GM12878 (cell line): Measurements from ENCODE around the gene PLAC9. TPM values are rescaled to one million over a fixed set of nuclear protein-coding genes. Genes with fewer than 3 reads are reported as not detected.

Source experiments
- ATAC-seq: fragments of 200-7000 bp; cut with Tn5 transposase; 3 replicates; pipeline ENCODE4 v1.9.1; 2020; ENCODE audit warnings: mild to moderate bottlenecking, moderate library complexity
- BruUV-seq: library from RNA; stranded (reverse); fragments of 400-500 nt; replicated peaks from 2 replicates; lab custom pipeline; 2021; lab: Mats Ljungman, UMichigan
- CTCF ChIA-PET: fragments of 300-600 bp; sonication (Branson Sonifier 250); formaldehyde crosslinking; extraction: SDS; loops from one replicate; lab custom pipeline; 2021; ENCODE audit warnings: inconsistent platforms; lab: Yijun Ruan, JAX
- POLR2A ChIA-PET: fragments of 350-600 bp; formaldehyde crosslinking; extraction: SDS; loops from one replicate; lab custom pipeline; 2021; ENCODE audit warnings: inconsistent platforms; lab: Charles Lee
- RAD21 ChIA-PET: fragments of 300-600 bp; sonication (Branson Sonifier 250); formaldehyde crosslinking; loops from one replicate; lab custom pipeline; 2023; ENCODE audit warnings: antibody characterized with exemption; ENCODE audit not compliant: unreplicated experiment; lab: Charles Lee
- SMC1A ChIA-PET: fragments of 300-600 bp; sonication (Branson Sonifier 250); formaldehyde crosslinking; loops from one replicate; lab custom pipeline; 2023; ENCODE audit not compliant: unreplicated experiment, uncharacterized antibody; lab: Charles Lee
- DNase-seq: peaks from one replicate; pipeline ENCODE4 v3.0.0-alpha.2; 2011; ENCODE audit warnings: low read depth, low spot score
- FAIRE-seq: peaks from 3 replicates; lab custom pipeline; 2011; peaks lifted over from hg19 to GRCh38; lab: Jason Lieb, UNC
- H2AFZ ChIP-seq: 2 replicates; pipeline ENCODE4 v1.6.0; 2011; ENCODE audit warnings: low read depth, low read length, control low read depth; ENCODE audit not compliant: control insufficient read depth
- H3K27ac ChIP-seq: 2 replicates; pipeline ENCODE4 v1.5.1; 2011; ENCODE audit warnings: control low read depth; ENCODE audit not compliant: control insufficient read depth, insufficient read depth
- H3K27me3 ChIP-seq, 2 experiments: replicated peaks in 1 of 2; 2 replicates each; pipeline versions ENCODE4 v1.6.0 to v1.6.1; 2011; ENCODE audit warnings: low read length in 1 of 2; ENCODE audit not compliant: control insufficient read depth in 2 of 2, insufficient read depth in 2 of 2
- H3K36me3 ChIP-seq, 2 experiments: 2 replicates each; pipeline ENCODE4 v1.5.1; 2011; ENCODE audit warnings: low read length in 1 of 2; ENCODE audit not compliant: control insufficient read depth in 2 of 2, insufficient read depth in 2 of 2
- H3K4me1 ChIP-seq: 2 replicates; pipeline ENCODE4 v1.6.1; 2011; ENCODE audit warnings: mild to moderate bottlenecking, low read length, moderate library complexity, mixed read lengths; ENCODE audit not compliant: control insufficient read depth, insufficient read depth
- H3K4me2 ChIP-seq: 2 replicates; pipeline ENCODE4 v1.6.0; 2011; ENCODE audit warnings: control low read depth; ENCODE audit not compliant: control insufficient read depth, insufficient read depth
- H3K4me3 ChIP-seq: fragments of 200-600 bp; sonication (generic); 2 replicates; pipeline ENCODE4 v1.5.1; 2016
- H3K79me2 ChIP-seq: 2 replicates; pipeline ENCODE4 v1.6.0; 2011; ENCODE audit warnings: low read length; ENCODE audit not compliant: control insufficient read depth, insufficient read depth
- H3K9ac ChIP-seq: 2 replicates; pipeline ENCODE4 v1.8.0; 2011; ENCODE audit warnings: low read length, control low read depth, mixed read lengths; ENCODE audit not compliant: control insufficient read depth, insufficient read depth
- H3K9me3 ChIP-seq: replicated peaks from 3 replicates; pipeline ENCODE4 v1.5.1; 2011; ENCODE audit warnings: mild to moderate bottlenecking, low read length; ENCODE audit not compliant: control insufficient read depth, insufficient read depth
- H4K20me1 ChIP-seq: 2 replicates; pipeline ENCODE4 v1.6.0; 2011; ENCODE audit not compliant: control insufficient read depth, insufficient read depth
- BMI1 ChIP-seq: fragments of 450-650 bp; IDR thresholded peaks from 2 replicates; pipeline ENCODE4 v1.6.1; 2016; ENCODE audit warnings: mild to moderate bottlenecking, moderate library complexity, borderline replicate concordance
- GABPA ChIP-seq: IDR thresholded peaks from 2 replicates; pipeline ENCODE4 v1.6.1; 2014; ENCODE audit warnings: antibody characterized with exemption, low read depth, mild to moderate bottlenecking, inconsistent platforms
- HDGF ChIP-seq: fragments of 450-650 bp; IDR thresholded peaks from 2 replicates; pipeline ENCODE4 v1.6.1; 2016; ENCODE audit warnings: antibody characterized with exemption
- IRF4 ChIP-seq: IDR thresholded peaks from 2 replicates; pipeline ENCODE4 v1.6.1; 2011; ENCODE audit warnings: low read depth, low read length
- RB1 ChIP-seq: fragments of 450-650 bp; formaldehyde crosslinking; IDR thresholded peaks from 2 replicates; pipeline ENCODE4 v1.6.1; 2017; ENCODE audit warnings: mild to moderate bottlenecking, borderline replicate concordance
- SPI1 ChIP-seq: IDR thresholded peaks from 2 replicates; pipeline ENCODE4 v1.6.1; 2011; ENCODE audit warnings: low read depth, mild to moderate bottlenecking, low read length, moderate library complexity, borderline replicate concordance; ENCODE audit not compliant: insufficient read depth
- WGBS: methylation state at CpG from one replicate; pipeline ENCODE4 v1.1.6; 2016; ENCODE audit warnings: low lambda C conversion rate; ENCODE audit not compliant: insufficient replicate concordance, insufficient coverage; ENCODE audit errors: missing lambda C conversion rate; 5-methylcytosine and 5-hydroxymethylcytosine counted together
- in situ Hi-C: fragments of 300-500 bp; cut with MboI; formaldehyde crosslinking; loops from 9 replicates; pipeline ENCODE4 v1.14.3; 2018; ENCODE audit warnings: mixed read lengths
- intact Hi-C: fragments of 100-400 bp; cut with micrococcal nuclease; formaldehyde crosslinking; loops from one replicate; pipeline ENCODE4 v1.14.2; 2022; ENCODE audit not compliant: unreplicated experiment
- polyA plus RNA-seq, 11 experiments: library from polyadenylated mRNA; depleted of rRNA in 4 of 11; unstranded in 6 of 11; stranded (reverse) in 5 of 11; fragments of >200 nt; fragmentation: Nextera tagmentation in 4 of 11; fragmentation: Illumina TruSeq in 1 of 11; extraction: Ambion mirVana in 4 of 11; extraction: Trizol in 1 of 11; gene quantifications; 1 replicate in 1 of 11; 2 replicates in 10 of 11; pipeline versions ENCODE4 v1.2.1 to v1.2.3, GENCODE V29; 2011 to 2016; ENCODE audit warnings: inconsistent platforms in 2 of 11, missing spikeins in 2 of 11, low read depth in 1 of 11
- total RNA-seq, 4 experiments: library from RNA; depleted of rRNA in 3 of 4; stranded (reverse); fragments of >200 nt in 3 of 4; fragmentation: Illumina TruSeq in 1 of 4; extraction: Trizol in 1 of 4; gene quantifications; 2 replicates each; pipeline versions ENCODE4 v1.2.1 to v1.2.3, GENCODE V29; 2013 to 2021
- TF ChIP-seq, protein P1 (sequence below): fragments of 450-650 bp; IDR thresholded peaks from 2 replicates; pipeline ENCODE4 v1.6.1; 2017; ENCODE audit warnings: borderline replicate concordance
- TF ChIP-seq, protein P2 (sequence below): fragments of 450-650 bp; IDR thresholded peaks from 2 replicates; pipeline ENCODE4 v1.6.1; 2017; ENCODE audit warnings: antibody characterized with exemption, mild to moderate bottlenecking, moderate library complexity

Gene PLAC9
- total and polyA plus RNA-seq, 10 of the 15 experiments (the other 5 are each of a cell fraction or from before 2014, with no cell fraction given), result not detected

DNA sequence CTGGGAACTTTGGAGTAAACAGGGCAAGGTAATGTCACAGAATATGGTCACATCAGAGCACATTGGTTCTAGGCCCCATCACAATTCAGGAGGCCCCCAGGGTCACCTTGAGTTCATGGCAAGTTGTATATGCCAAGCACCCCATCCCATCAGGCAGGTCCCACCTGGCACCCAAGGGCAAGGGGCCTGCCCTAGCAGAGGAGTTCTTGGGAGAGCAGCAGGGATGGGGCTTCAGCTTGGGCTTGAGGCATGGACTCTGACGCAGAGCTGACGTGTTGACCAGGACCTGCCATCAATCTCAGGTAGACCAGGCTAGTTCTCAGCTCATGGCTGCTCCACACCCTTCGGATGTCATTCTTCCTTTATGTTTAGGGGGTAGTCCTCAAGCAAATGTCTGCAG, 20.9 kb downstream of the PLAC9 start (continued):
- TF ChIP-seq, protein P1, sequence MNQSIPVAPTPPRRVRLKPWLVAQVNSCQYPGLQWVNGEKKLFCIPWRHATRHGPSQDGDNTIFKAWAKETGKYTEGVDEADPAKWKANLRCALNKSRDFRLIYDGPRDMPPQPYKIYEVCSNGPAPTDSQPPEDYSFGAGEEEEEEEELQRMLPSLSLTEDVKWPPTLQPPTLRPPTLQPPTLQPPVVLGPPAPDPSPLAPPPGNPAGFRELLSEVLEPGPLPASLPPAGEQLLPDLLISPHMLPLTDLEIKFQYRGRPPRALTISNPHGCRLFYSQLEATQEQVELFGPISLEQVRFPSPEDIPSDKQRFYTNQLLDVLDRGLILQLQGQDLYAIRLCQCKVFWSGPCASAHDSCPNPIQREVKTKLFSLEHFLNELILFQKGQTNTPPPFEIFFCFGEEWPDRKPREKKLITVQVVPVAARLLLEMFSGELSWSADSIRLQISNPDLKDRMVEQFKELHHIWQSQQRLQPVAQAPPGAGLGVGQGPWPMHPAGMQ, result no peak
- TF ChIP-seq HDGF (no peak), GABPA (no peak)

DNA sequence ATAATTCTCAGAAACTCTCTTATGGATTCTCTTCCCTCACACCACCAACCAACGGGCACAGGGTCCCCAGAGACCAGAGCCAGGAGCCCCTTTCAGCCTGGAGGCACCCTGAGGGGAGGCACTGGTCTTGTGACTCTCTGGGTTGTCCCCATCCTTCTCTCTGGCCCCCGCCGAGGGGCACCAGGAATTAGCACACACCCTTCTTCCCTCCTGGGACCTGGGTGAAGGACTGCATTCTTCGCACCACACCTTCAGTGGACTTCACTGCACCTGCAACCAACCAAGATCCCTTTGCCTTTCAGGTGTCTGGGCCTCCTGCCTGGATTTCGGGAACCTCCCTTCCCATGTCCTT, 22.1 kb downstream of the PLAC9 start:
- Histone ChIP-seq H3K9ac (no peak overlapping the region), H2AFZ (no peak overlapping the region), H3K27ac (no peak overlapping the region), H3K4me3 (no peak overlapping the region), H3K36me3 (peaks cover 15 to 17% of the 10 kb centered on the region in 2 experiments), H3K79me2 (no peaks in the 10 kb centered on the region), H3K9me3 (no peaks in the 10 kb centered on the region), H3K4me1 (peaks cover 5% of the 10 kb centered on the region), H3K27me3 (no peaks in the 10 kb centered on the region), H4K20me1 (no peaks in the 10 kb centered on the region), H3K4me2 (no peak overlapping the region)
- ChIA-PET CTCF (no interaction called here), RAD21 (interaction anchor here (0.5 to 1.6 kb wide), 2 partner anchors 11 to 48 kb away, joined by 3 read pairs; no protein-coding TSS in a partner anchor), SMC1A (interaction anchor here (2.4 kb wide), 1 partner anchor 11 kb away, joined by 9 read pairs; no protein-coding TSS in a partner anchor), POLR2A (no interaction called here)
- BruUV-seq, result no TSS peak
- intact Hi-C loops, result no loop called here
- in situ Hi-C loops, result no loop called here
- TF ChIP-seq BMI1 (no peak), RB1 (no peak), SPI1 (no peak), IRF4 (no peak)
- TF ChIP-seq, protein P2, sequence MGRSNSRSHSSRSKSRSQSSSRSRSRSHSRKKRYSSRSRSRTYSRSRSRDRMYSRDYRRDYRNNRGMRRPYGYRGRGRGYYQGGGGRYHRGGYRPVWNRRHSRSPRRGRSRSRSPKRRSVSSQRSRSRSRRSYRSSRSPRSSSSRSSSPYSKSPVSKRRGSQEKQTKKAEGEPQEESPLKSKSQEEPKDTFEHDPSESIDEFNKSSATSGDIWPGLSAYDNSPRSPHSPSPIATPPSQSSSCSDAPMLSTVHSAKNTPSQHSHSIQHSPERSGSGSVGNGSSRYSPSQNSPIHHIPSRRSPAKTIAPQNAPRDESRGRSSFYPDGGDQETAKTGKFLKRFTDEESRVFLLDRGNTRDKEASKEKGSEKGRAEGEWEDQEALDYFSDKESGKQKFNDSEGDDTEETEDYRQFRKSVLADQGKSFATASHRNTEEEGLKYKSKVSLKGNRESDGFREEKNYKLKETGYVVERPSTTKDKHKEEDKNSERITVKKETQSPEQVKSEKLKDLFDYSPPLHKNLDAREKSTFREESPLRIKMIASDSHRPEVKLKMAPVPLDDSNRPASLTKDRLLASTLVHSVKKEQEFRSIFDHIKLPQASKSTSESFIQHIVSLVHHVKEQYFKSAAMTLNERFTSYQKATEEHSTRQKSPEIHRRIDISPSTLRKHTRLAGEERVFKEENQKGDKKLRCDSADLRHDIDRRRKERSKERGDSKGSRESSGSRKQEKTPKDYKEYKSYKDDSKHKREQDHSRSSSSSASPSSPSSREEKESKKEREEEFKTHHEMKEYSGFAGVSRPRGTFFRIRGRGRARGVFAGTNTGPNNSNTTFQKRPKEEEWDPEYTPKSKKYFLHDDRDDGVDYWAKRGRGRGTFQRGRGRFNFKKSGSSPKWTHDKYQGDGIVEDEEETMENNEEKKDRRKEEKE, result no peak
- no peak for DNase-seq
- FAIRE-seq, result no peak
- no peak for ATAC-seq
- 91% methylated on average over 5 of the region's 5 CpGs for WGBS
